Smooth muscle cell (in vitro differentiated cells): ENCODE results near the gene TECR. TPM values are rescaled to one million over a fixed set of nuclear protein-coding genes. Genes with fewer than 3 reads are reported as not detected.

Experiments used
- DNase-seq: peaks from one replicate; lab custom pipeline; 2025; ENCODE audit not compliant: unreplicated experiment; lab: John Stamatoyannopoulos, UW
- H2AFZ ChIP-seq: fragments of 200-600 bp; sonication (generic); 2 replicates; pipeline ENCODE4 v1.6.0; 2016; ENCODE audit warnings: antibody characterized with exemption, low read depth, mild to moderate bottlenecking
- H3F3A ChIP-seq: fragments of 200-600 bp; sonication (generic); 2 replicates; pipeline ENCODE4 v1.6.0; 2017; ENCODE audit warnings: antibody characterized with exemption, low read depth
- H3K27ac ChIP-seq: fragments of 200-600 bp; sonication (generic); 2 replicates; pipeline ENCODE4 v1.5.1; 2016; ENCODE audit warnings: low read depth, mild to moderate bottlenecking
- H3K27me3 ChIP-seq: fragments of 200-600 bp; sonication (generic); 2 replicates; pipeline ENCODE4 v1.6.1; 2016; ENCODE audit warnings: low read depth, mild to moderate bottlenecking
- H3K36me3 ChIP-seq: fragments of 200-600 bp; sonication (generic); 2 replicates; pipeline ENCODE4 v1.5.1; 2016; ENCODE audit warnings: low read depth
- H3K4me1 ChIP-seq: fragments of 200-600 bp; sonication (generic); 2 replicates; pipeline ENCODE4 v1.5.1; 2016; ENCODE audit warnings: low read depth
- H3K4me2 ChIP-seq: fragments of 200-600 bp; sonication (generic); 2 replicates; pipeline ENCODE4 v1.6.0; 2016; ENCODE audit warnings: mild to moderate bottlenecking
- H3K4me3 ChIP-seq: fragments of 200-600 bp; sonication (generic); 2 replicates; pipeline ENCODE4 v1.5.1; 2016; ENCODE audit warnings: mild to moderate bottlenecking
- H3K79me2 ChIP-seq: fragments of 200-600 bp; sonication (generic); 2 replicates; pipeline ENCODE4 v1.6.0; 2016; ENCODE audit warnings: low read depth, mild to moderate bottlenecking
- H3K9ac ChIP-seq: fragments of 200-600 bp; sonication (generic); 2 replicates; pipeline ENCODE4 v1.6.0; 2016; ENCODE audit warnings: low read depth
- H3K9me3 ChIP-seq: fragments of 200-600 bp; sonication (generic); replicated peaks from 2 replicates; pipeline ENCODE4 v1.5.1; 2016; ENCODE audit warnings: low read depth
- H4K20me1 ChIP-seq: fragments of 200-600 bp; sonication (generic); 2 replicates; pipeline ENCODE4 v1.6.0; 2016; ENCODE audit warnings: low read depth
- CTCF ChIP-seq: fragments of 200-600 bp; sonication (generic); IDR thresholded peaks from 2 replicates; pipeline ENCODE4 v1.5.1; 2017; ENCODE audit warnings: borderline replicate concordance, mild to moderate bottlenecking, antibody characterized with exemption; ENCODE audit not compliant: insufficient read depth, poor library complexity, severe bottlenecking
- WGBS: methylation state at CpG from one replicate; pipeline ENCODE4 v1.1.7; 2016; ENCODE audit warnings: low lambda C conversion rate; 5-methylcytosine and 5-hydroxymethylcytosine counted together
- polyA plus RNA-seq: library from polyadenylated mRNA; unstranded; fragments of >200 nt; fragmentation: Nextera tagmentation; extraction: Ambion mirVana; gene quantifications from 2 replicates; pipeline ENCODE4 v1.2.1, GENCODE V29; 2016
- total RNA-seq: library from RNA; depleted of rRNA; stranded (reverse); fragments of >200 nt; gene quantifications from 2 replicates; pipeline ENCODE4 v1.2.3, GENCODE V29; 2014

The TECR gene
- total and polyA plus RNA-seq, 2 experiments from 2014 or later: 86.1 to 216 TPM

- no peak overlapping the region for H3K27ac ChIP-seq
- H3K4me1 ChIP-seq: peaks cover 9% of the 10 kb centered on the region
- H2AFZ ChIP-seq: no peak overlapping the region
- H3K9me3 ChIP-seq: no peaks in the 10 kb centered on the region
- peaks cover 49% of the 10 kb centered on the region for H4K20me1 ChIP-seq
- peaks cover 36% of the 10 kb centered on the region for H3K79me2 ChIP-seq
- H3K4me3 ChIP-seq: peak overlapping the region; percentile 88
- H3K36me3 ChIP-seq: peaks cover 7% of the 10 kb centered on the region
- WGBS: 84% methylated on average over 15 of the region's 15 CpGs
- H3K27me3 ChIP-seq: no peaks in the 10 kb centered on the region
- peak overlapping the region; percentile 95 for H3K4me2 ChIP-seq
- no peak for DNase-seq
- H3K9ac ChIP-seq: peak overlapping the region; percentile 14
- TF ChIP-seq CTCF: no peak
- peaks cover 13% of the 10 kb centered on the region for H3F3A ChIP-seq
Observed at GRCh38 chr19:14516048-14516534, 13.3 kb upstream of the TECR start.

- Histone ChIP-seq H3K9me3 (no peaks in the 10 kb centered on the region), H3K4me1 (peaks cover 9% of the 10 kb centered on the region), H3K9ac (peak overlapping the region; percentile 97), H3K4me2 (peak overlapping the region; percentile 95), H3K27me3 (no peaks in the 10 kb centered on the region), H3K4me3 (peak overlapping the region; percentile 88), H3K27ac (peak overlapping the region; percentile 92), H4K20me1 (peaks cover 49% of the 10 kb centered on the region), H3K36me3 (peaks cover 7% of the 10 kb centered on the region), H3K79me2 (peaks cover 36% of the 10 kb centered on the region), H2AFZ (no peak overlapping the region), H3F3A (peaks cover 18% of the 10 kb centered on the region)
- DNase-seq: no peak
- TF ChIP-seq CTCF: no peak
- 37% methylated on average over 22 of the region's 22 CpGs for WGBS
Observed at GRCh38 chr19:14516746-14517438, 12.5 kb upstream of the TECR start.

- peak overlapping the region; percentile 92 for H3K27ac ChIP-seq
Observed at GRCh38 chr19:14517446-14517839, 12.0 kb upstream of the TECR start.

More at GRCh38 chr19:14517446-14517839, 12.0 kb upstream of the TECR start:
- Histone ChIP-seq H3K4me2 (peak overlapping the region; percentile 95), H2AFZ (no peak overlapping the region), H3K79me2 (peaks cover 36% of the 10 kb centered on the region), H3F3A (peaks cover 18% of the 10 kb centered on the region), H3K9me3 (no peaks in the 10 kb centered on the region), H3K27me3 (no peaks in the 10 kb centered on the region), H3K9ac (peak overlapping the region; percentile 97), H3K4me1 (peaks cover 9% of the 10 kb centered on the region), H3K36me3 (peaks cover 7% of the 10 kb centered on the region), H4K20me1 (peaks cover 49% of the 10 kb centered on the region), H3K4me3 (peak overlapping the region; percentile 88)
- no peak for TF ChIP-seq CTCF
- DNase-seq: peak; percentile 51
- WGBS: 0% methylated on average over 16 of the region's 32 CpGs
